Right lobe of liver (tissue), 4 donors: ENCODE data around the gene ROCK2.

Experiments
- CTCF ChIP-seq, 4 donors: fragments of 200-600 bp in 3 of 4; fragments of 450-650 bp in 1 of 4; IDR thresholded peaks; one replicate each; pipeline versions ENCODE4 v1.5.1 to v1.8.0; 2016 to 2022; ENCODE audit warnings: antibody characterized with exemption in 4 of 4, mild to moderate bottlenecking in 2 of 4
- POLR2A ChIP-seq: fragments of 450-650 bp; IDR thresholded peaks from one replicate; pipeline ENCODE4 v1.6.1; 2017; ENCODE audit warnings: antibody characterized with exemption, mild to moderate bottlenecking
- donor health status: DM: no; HTN: no; CAD: no.
- donor health status: DM: no; HTN: no; CAD: no.
- donor health status: DM: no; HTN: yes; CAD: no.

- TF ChIP-seq CTCF (IDR thresholded peaks at IDR 0.05) (no peak), POLR2A (no peak)
Observed at GRCh38 chr2:11144077-11144737, 200.2 kb downstream of the ROCK2 start.
